Raji (cell line): ENCODE measurements around the gene PRAMEF5.
"Not testable (repeated sequence)": the region's sequence is repeated elsewhere in the genome, so short reads cannot be mapped to it uniquely, and the experiment has no call there.

Experiments
- POLR2A ChIP-seq: IDR thresholded peaks from 2 replicates; pipeline ENCODE4 v1.6.1; 2011; ENCODE audit warnings: low read depth, low read length, control low read depth; ENCODE audit not compliant: insufficient read depth

PRAMEF5 gene

DNA sequence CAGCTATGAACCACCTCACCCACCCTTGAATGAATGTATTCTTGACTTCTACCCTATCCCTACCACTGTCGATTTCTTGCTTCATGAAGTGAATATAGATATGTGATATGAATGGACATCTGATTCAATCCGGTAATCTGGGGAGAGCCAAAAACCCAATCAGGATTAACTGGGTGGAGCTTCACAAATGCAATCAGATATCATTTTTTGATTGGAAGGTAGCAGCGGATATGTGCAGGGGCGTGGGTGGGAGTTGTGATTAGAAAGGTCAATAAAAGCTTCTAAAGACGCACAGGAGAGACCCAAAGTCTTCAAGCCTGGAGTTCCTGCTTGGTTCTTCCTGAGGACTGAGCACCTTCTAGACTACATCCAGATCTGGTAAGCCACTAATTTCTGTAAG is at the start of gene PRAMEF5:
TSS of gene PRAMEF5 (plus strand) at position 301 of the 400 bp plus-strand sequence. CDS start 5,071 bp downstream, outside the sequence.
- TF ChIP-seq POLR2A: not testable (repeated sequence)

DNA sequence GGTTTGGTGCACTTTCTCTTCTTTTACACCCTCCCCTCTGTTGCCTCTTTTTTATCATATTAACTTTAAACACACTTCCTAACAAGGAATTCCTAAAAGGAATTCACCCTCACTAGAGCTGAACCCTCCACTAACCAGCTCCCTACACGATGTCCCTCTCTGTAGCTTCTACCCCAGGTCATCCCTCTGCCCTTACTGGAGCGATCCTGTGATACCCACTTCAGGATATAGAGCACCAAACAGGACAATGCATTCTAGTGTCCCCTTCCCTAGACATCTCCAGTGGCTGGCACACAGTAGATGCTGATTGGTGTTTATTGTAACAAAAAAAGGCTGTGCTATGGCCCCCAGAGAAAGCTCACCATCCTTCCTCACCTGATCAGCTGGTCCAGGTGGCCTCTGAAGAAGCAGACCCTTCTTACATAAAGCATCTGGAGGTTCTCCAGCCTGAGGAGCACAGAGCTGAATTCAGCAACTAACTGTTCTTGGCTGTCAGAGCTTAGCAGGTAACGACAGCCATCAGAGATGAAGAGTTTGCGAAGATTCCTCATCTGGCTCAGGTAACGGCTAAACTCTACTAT is 29.4 kb upstream of the PRAMEF5 start:
- TF ChIP-seq POLR2A: no peak

DNA sequence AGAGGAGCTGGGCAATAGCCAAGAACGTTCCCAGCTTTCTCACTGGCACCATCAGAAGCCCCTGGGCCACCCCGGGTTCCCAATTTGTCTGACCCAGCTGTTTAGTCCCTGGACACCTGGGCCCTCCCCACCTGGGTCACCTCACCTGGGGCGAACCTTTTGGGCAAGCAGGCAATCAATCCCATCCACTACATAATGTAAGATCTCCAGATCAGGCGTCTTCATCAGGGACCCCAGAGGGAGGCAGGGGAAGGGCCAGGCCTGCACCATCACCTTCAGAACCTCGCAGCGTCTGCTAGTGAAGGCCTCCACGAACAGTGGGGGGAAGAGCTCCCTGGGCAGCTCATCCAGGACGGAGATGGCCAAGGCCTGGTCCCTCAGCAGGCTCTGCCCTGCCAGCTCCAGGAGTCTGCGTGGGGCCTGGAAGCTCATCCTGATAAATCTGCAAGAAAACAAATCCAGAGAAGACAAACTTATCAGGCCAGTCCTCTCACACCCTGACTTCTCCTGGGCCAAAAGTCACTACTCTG is 28.3 kb upstream of the PRAMEF5 start, which contains the start of gene PRAMEF18:
TSS of gene PRAMEF18 (minus strand) at position 480 of the 530 bp plus-strand sequence. CDS start at position 432, 48 bp downstream.
- not testable (repeated sequence) for TF ChIP-seq POLR2A

DNA sequence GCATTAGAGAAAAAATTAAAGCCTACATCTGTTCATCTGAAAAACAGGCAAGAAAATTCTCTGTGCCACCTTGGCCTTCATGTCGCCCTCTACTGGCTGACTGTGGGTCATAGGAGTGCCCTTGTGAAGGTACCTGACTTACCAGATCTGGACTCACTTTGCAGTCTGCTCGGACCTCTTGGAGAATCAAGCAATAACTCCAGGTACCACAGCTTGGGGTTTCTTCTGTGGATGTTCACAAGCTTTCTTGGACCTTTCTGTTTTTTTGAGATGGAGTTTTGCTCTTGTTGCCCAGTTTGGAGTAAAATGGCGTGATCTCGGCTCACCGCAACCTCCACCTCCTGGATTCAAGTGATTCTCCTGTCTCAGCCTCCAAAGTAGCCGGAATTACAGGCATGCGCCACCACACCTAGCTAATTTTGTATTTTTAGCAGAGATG is 25.6 kb upstream of the PRAMEF5 start:
- TF ChIP-seq POLR2A: no peak

DNA sequence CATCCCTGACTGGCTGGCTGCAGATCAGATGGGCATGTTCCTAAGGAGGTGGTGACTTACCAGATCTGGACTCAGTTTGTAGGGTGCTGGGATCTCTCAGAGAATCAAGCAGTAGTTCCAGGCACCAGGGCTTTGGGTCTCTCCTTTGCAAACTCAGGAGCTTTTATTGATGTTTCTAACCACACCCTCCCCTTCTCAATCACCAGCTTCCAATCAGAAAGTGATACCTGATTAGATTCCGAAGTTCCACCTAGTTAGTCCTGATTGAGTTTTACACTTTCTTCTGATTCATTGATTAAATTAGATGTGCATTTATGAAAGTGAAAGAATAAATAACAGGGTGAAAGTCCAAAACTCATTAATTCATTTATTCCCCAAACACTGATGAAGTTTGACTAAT is 31.0 kb downstream of the PRAMEF5 start, which contains the start of gene PRAMEF8:
TSS of gene PRAMEF8 (minus strand) at position 101 of the 400 bp plus-strand sequence. CDS start 1,046 bp downstream, outside the sequence.
- TF ChIP-seq POLR2A: not testable (repeated sequence)

DNA sequence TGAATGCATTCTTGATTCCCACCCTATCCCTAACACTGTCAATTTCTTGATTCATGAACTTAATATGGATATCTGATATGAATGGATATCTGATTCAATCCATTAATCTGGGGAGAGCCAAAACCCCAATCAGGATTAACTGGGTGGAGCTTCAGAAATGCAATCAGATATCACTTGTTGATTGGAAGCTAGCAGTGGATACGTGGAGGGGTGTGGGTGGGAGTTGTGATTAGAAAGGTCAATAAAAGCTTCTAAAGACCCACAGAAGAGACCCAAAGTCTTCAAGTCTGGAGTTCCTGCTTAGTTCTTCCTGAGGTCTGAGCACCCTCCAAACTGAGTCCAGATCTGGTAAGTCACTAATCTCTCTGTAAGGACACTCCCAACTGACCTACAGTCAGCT is 49.2 kb downstream of the PRAMEF5 start, which contains the start of gene PRAMEF33:
TSS of gene PRAMEF33 (plus strand) at position 301 of the 400 bp plus-strand sequence. CDS start 2,416 bp downstream, outside the sequence.
- not testable (repeated sequence) for TF ChIP-seq POLR2A
